Upper lobe of left lung (tissue), 4 donors: ENCODE measurements around the gene PROSER2.

Experiments
- POLR2A ChIP-seq, 4 donors: fragments of 450-650 bp; IDR thresholded peaks; one replicate each; pipeline ENCODE4 v1.5.1; 2016 to 2017; ENCODE audit warnings: antibody characterized with exemption in 4 of 4, mild to moderate bottlenecking in 2 of 4
- POLR2AphosphoS5 ChIP-seq, 2 donors: sonication (generic); formaldehyde crosslinking; IDR thresholded peaks; one replicate each; pipeline ENCODE4 v1.5.1; 2017; ENCODE audit warnings: antibody characterized with exemption in 2 of 2
- TF ChIP-seq, protein P1 (sequence below), 6 experiments: fragments of 450-650 bp in 4 of 6; fragments of 200-600 bp in 2 of 6; sonication (generic) in 2 of 6; IDR thresholded peaks; one replicate each; pipeline ENCODE4 v1.5.1; 2016 to 2019; ENCODE audit warnings: antibody characterized with exemption in 6 of 6

DNA sequence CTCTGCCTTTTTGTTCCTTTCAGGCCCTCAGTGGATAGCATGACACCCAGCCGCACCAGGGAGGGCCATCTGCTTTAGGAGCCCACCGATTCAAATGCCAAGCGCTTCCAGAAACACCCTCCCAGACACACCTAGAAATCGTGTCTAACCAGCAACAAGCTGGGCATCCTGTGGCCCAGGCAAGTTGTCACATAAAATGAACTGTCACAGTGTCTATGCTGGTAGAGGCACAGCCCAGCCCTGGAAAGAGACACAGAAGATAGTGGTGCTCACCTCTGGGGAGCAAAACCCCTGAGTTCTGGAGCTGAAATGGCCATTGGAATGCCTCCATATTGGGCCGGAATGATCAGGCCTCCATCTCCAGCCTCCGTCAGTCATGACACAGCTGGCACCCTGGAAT, 42.0 kb upstream of the PROSER2 start:
- TF ChIP-seq, protein P1, sequence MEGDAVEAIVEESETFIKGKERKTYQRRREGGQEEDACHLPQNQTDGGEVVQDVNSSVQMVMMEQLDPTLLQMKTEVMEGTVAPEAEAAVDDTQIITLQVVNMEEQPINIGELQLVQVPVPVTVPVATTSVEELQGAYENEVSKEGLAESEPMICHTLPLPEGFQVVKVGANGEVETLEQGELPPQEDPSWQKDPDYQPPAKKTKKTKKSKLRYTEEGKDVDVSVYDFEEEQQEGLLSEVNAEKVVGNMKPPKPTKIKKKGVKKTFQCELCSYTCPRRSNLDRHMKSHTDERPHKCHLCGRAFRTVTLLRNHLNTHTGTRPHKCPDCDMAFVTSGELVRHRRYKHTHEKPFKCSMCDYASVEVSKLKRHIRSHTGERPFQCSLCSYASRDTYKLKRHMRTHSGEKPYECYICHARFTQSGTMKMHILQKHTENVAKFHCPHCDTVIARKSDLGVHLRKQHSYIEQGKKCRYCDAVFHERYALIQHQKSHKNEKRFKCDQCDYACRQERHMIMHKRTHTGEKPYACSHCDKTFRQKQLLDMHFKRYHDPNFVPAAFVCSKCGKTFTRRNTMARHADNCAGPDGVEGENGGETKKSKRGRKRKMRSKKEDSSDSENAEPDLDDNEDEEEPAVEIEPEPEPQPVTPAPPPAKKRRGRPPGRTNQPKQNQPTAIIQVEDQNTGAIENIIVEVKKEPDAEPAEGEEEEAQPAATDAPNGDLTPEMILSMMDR (IDR thresholded peaks at IDR 0.05) = no peak
- TF ChIP-seq POLR2AphosphoS5 (IDR thresholded peaks at IDR 0.05) (no peak), POLR2A (IDR thresholded peaks at IDR 0.05) (no peak)
